Neural cell (in vitro differentiated cells): ENCODE data around the gene SPNS1.

ENCODE experiments used
- POLR2AphosphoS5 ChIP-seq: IDR thresholded peaks from 2 replicates; pipeline ENCODE4 v1.6.1; 2012
- SMC3 ChIP-seq: fragments of 450-650 bp; conservative IDR thresholded peaks from 2 replicates; pipeline ENCODE4 v1.6.1; 2014; ENCODE audit warnings: antibody characterized with exemption, mild to moderate bottlenecking, moderate library complexity; ENCODE audit not compliant: poor library complexity
- TF ChIP-seq, protein P1 (sequence below): fragments of 450-650 bp; IDR thresholded peaks from 2 replicates; pipeline ENCODE4 v1.5.1; 2014; ENCODE audit warnings: antibody characterized with exemption, mild to moderate bottlenecking, moderate library complexity; ENCODE audit not compliant: poor library complexity, severe bottlenecking

DNA sequence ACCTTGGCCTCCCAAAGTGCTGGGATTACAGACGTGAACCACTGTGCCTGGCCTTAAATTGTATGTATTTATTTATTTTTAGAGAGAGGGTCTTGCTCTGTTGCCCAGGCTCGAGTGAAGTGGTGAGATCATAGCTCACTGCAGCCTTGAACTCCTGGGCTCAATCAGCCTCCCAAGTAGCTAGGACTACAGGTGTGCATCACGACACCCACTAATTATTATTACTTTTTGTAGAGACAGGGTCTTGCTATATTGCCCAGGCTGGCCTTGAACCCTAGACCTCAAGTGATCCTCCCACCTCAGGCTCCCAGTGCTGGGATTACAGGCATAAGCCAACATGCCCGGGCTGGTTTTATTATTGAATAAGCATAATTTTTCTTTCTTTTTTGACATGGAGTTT lies 27.9 kb upstream of the SPNS1 start:
- no peak for TF ChIP-seq POLR2AphosphoS5
- no peak for TF ChIP-seq SMC3
- TF ChIP-seq, protein P1, sequence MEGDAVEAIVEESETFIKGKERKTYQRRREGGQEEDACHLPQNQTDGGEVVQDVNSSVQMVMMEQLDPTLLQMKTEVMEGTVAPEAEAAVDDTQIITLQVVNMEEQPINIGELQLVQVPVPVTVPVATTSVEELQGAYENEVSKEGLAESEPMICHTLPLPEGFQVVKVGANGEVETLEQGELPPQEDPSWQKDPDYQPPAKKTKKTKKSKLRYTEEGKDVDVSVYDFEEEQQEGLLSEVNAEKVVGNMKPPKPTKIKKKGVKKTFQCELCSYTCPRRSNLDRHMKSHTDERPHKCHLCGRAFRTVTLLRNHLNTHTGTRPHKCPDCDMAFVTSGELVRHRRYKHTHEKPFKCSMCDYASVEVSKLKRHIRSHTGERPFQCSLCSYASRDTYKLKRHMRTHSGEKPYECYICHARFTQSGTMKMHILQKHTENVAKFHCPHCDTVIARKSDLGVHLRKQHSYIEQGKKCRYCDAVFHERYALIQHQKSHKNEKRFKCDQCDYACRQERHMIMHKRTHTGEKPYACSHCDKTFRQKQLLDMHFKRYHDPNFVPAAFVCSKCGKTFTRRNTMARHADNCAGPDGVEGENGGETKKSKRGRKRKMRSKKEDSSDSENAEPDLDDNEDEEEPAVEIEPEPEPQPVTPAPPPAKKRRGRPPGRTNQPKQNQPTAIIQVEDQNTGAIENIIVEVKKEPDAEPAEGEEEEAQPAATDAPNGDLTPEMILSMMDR = no peak
